NCI-H345 treated with DMSO at 0.1 percent for 48 hours (cell line): ENCODE data around the gene SMOC1.

Experiments used
- DNase-seq: peaks from one replicate; lab custom pipeline; 2025; ENCODE audit not compliant: unreplicated experiment; lab: John Stamatoyannopoulos, UW

Gene SMOC1

GRCh38 chr14:69879175-69880043 is at the start of gene SMOC1:
Gene SMOC1 (plus strand): TSS chr14:69879416. CDS start chr14:69879679, 263 bp downstream.
- peak; percentile 77 for DNase-seq

DNA sequence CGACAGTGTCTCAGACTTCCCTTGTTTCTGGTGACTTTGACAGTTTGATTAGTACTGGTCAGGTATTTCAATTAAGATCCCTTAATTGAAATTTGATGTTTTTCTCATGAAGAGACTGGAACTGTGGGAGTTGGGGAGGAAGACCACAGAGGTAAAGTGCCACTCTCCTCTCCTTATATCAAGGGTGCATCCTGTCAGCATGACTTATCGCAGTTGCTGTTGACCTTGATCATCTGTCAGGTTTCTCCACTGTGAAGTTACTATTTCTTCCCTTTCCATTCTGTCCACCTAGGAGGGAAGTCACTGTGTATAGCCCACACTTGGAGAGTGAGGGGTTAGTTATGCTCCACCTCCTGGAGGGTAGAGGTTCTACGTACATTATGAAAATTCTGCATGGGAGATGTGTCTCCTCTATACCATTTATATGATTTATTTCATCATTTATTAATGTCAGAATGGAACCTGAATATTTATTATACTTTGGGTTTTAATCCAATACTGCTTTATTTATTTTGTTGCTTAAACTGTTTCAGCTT is 40.3 kb upstream of the SMOC1 start:
- DNase-seq = no peak

DNA sequence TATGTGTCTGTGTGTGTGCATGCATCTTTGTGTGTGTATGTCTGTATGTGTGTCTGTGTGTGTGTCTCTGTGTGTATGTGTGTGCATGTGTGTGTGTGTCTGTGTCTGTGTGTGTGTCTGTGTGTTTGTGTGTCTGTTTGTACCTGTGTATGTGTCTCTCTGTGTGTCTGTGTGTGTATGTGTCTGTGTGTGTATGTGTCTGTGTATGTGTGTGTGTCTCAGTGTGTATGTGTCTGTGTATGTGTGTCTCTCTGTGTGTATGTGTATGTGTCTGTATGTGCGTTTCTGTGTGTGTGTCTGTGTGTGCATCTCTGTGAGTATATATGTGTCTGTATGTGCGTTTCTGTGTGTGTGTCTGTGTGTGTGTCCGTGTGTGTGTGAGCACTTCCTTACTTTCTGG is 39.6 kb upstream of the SMOC1 start:
- DNase-seq = no peak

- no peak for DNase-seq
These were observed 37.6 kb upstream of the SMOC1 start for GRCh38 chr14:69841656-69842055.

GRCh38 chr14:69842686-69843420 is 36.4 kb upstream of the SMOC1 start:
- peak; percentile 87 for DNase-seq

GRCh38 chr14:69844171-69844570 is 35.0 kb upstream of the SMOC1 start:
- no peak for DNase-seq

DNA sequence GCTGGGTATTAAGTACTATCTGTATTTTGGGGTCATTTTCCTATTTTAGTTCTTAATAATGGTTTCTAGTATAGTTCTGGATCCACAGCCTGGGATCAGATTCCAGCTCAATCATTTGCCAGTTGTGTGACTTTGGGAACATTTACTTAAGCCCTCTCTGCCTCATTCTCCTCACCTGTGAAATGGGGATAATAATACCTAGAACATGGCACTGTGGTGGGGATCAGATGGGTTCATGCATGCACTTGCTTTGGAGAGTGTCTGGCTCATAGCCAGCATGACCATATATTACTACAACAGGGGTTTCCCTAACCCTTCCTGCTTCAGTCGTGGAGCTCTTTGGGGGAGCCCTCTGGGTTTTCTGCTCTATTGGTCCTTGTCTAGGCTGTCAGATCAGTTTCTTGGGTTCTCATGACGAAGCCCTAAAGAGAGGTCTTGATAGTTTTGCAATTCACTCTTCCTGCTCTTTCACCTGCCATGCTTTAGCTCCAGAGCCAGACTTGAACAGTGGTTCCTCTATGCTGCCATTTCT is 34.1 kb upstream of the SMOC1 start:
- DNase-seq = no peak

- DNase-seq = no peak
These were observed 33.4 kb upstream of the SMOC1 start for GRCh38 chr14:69845787-69846186.

DNA sequence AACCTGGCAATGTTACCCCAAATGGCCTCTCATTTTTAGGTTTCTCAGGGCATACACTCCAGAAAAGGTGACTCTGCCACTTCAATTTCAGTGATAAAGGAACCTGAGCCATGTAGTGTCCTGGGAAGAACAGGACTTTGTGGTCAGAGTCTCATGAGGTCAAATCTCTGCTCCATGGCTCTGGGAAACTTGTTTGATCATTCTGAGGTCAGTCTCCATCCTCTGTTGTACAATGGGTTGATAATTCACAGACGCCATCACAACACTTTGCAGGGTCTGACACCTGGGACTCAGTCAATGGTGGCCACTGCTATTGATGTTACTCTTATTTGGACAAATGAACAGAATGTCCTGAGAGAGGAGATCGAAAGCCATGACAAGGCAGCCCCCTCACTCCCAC is 31.1 kb upstream of the SMOC1 start:
- DNase-seq = no peak

DNA sequence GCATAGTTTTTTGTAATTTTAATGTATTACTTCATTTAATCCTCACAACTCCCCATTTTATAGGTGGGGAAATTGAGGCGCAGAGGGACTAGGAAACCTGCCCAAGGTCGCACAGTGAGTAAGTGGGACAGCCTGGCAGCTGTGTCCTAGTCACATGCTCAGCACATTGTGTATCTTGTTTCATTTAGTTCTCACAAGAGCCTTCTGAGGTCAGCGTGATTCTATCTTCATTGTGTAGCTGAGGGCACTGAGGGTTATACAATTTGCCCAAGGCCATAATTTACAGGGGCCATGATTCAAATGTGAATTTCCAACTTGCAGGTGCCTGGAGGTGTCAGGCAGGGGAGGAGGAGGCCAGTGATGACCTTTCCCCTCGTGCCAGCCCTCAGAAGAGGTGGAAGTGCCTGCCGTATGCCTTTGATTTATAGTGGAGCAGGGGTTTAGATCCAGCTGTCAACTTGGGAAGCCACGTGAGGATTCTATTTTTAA is 30.3 kb upstream of the SMOC1 start:
- DNase-seq = no peak

- no peak for DNase-seq
These were observed 29.0 kb upstream of the SMOC1 start for GRCh38 chr14:69850086-69850735.

- DNase-seq = no peak
These were observed 28.5 kb upstream of the SMOC1 start for GRCh38 chr14:69850736-69851112.

GRCh38 chr14:69852531-69853321 is 26.5 kb upstream of the SMOC1 start:
- DNase-seq = no peak

GRCh38 chr14:69853774-69854173 is 25.4 kb upstream of the SMOC1 start:
- DNase-seq = no peak

- no peak for DNase-seq
These were observed 24.6 kb upstream of the SMOC1 start for GRCh38 chr14:69854598-69854997.

DNA sequence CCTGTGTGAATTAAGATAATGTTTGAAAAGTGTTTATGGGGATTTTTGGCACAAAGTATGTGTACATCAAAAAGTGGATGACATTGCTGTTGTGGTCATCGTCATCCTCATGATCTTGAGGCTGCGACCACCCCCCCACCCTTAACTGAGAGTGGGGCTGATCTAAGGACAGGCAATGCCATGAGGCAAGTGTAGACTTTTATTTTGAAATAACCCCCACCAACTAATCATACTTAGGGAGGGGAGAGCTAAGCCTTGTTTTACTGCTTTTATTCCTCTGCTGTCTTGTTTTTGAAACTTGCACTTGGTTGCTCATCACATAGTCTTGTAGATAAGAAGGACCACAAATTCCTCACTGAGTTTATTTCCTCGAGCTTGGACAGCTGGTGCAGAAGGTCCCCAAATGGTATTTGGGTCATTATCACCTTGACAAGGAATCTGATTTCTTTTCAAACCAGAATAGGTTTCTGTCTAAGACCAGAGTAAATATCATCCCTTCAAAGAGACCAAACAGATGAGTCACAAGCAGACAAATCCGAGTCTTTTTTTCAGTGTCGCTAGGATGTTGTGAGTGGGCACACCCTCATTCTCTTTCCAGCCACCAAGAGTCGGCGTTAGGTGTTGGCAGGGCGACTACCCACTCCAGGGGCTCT is 23.9 kb upstream of the SMOC1 start:
- DNase-seq = no peak

DNA sequence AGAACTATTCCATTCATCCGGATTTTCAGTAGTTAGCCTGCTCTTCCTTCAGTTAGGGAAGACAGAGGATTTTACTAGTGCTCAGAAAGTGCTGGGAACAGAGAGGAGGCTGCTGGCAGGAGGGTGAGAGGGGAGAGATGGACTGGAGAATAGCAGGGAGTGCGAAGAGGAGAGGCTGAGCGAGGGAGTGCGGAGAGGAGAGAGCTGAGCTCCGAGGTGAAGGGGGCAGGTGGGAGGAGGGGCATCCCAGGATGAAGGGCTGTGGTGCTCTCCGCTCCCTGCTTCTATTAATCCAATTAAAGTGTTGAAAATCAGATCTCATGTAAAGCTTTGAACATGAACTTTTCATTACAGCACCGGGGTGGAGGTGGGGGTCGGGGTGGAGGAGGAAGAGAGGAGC is 20.4 kb upstream of the SMOC1 start:
- DNase-seq = no peak

GRCh38 chr14:69859591-69859990 is 19.6 kb upstream of the SMOC1 start:
- DNase-seq = no peak

DNA sequence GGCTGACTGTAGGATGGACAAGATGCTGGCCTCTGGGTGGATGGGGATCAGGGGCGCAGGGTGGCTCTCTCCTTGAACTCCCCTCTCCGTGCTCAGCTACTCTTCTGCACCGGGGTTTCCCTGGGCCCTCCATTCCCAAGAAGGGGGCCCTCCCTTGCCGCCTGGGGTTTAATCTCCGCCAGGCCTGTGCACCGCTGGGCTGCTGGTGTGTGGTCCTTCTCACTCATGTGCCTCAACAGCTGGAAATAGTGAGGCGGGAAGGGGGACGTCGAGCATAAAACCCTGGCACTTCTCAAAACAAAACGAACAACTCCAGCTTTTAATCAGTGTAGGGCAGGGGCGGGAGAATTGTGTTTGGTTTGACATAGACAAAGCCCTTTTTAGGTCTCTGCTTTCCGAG is 19.0 kb upstream of the SMOC1 start:
- no peak for DNase-seq

DNA sequence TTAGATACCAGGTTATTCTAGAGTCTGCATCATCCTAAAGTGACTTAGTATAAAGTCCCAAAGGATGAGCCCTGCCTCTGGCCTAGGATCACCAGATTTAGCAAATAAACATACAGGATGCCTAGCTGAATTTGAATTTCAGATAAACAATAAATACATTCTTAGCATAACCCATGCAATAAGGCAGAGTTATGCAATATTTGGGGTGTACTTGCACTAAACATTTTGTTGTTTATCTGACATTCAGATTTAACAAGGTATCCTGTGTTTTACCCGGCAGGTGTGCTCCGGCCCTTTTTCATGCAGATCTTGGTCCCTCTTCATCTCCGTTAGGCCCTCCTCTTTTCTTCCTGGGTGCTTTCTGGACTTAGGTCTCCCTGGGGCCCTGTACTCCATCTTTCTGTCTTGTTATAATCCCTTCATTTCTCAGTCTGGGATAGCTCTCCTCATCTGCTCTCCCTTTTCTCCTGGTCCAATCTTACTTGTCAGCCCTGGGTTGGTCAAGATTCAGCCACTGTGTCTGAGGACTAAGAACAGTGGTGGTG is 18.1 kb upstream of the SMOC1 start:
- DNase-seq = no peak
